Erythroblast (primary cell): ENCODE measurements around the gene SPNS3.

ENCODE experiments used
- GATA1 ChIP-seq: IDR thresholded peaks from 2 replicates; pipeline ENCODE4 v1.6.1; 2011; ENCODE audit warnings: low read depth, mild to moderate bottlenecking, control low read depth, low read length, moderate library complexity
- POLR2A ChIP-seq: IDR thresholded peaks from 2 replicates; pipeline ENCODE4 v1.6.1; 2011; ENCODE audit warnings: mild to moderate bottlenecking, low read length

- TF ChIP-seq POLR2A (no peak), GATA1 (no peak)
These were observed 52.2 kb downstream of the SPNS3 start for GRCh38 chr17:4485676-4486646.
